Dendritic cell treated with granulocyte-macrophage colony-stimulating factor and Interleukin-4, amounts not matched to agents 40 ng/mL and 50 ng/mL, for 4 days (primary cell): ENCODE measurements around the gene RHPN2.

Source experiments
- H3K27ac Mint-ChIP-seq: one replicate; pipeline ENCODE4 v1.8.0; 2022; ENCODE audit warnings: mild to moderate bottlenecking, mixed read lengths
- H3K27me3 Mint-ChIP-seq: one replicate; pipeline ENCODE4 v1.8.0; 2022; ENCODE audit warnings: mild to moderate bottlenecking, mixed read lengths
- H3K36me3 Mint-ChIP-seq: one replicate; pipeline ENCODE4 v1.8.0; 2022; ENCODE audit warnings: low read depth, mixed read lengths
- H3K4me1 Mint-ChIP-seq: one replicate; pipeline ENCODE4 v1.8.0; 2022; ENCODE audit warnings: low read depth, mixed read lengths
- H3K4me3 Mint-ChIP-seq: one replicate; pipeline ENCODE4 v1.8.0; 2022; ENCODE audit warnings: mild to moderate bottlenecking, moderate library complexity, mixed read lengths
- H3K9me3 Mint-ChIP-seq: one replicate; pipeline ENCODE4 v1.8.0; 2022; ENCODE audit warnings: mixed read lengths
- intact Hi-C: fragments of 100-400 bp; cut with micrococcal nuclease; formaldehyde crosslinking; loops from one replicate; pipeline ENCODE4 v1.15.0; 2022

The RHPN2 gene

DNA sequence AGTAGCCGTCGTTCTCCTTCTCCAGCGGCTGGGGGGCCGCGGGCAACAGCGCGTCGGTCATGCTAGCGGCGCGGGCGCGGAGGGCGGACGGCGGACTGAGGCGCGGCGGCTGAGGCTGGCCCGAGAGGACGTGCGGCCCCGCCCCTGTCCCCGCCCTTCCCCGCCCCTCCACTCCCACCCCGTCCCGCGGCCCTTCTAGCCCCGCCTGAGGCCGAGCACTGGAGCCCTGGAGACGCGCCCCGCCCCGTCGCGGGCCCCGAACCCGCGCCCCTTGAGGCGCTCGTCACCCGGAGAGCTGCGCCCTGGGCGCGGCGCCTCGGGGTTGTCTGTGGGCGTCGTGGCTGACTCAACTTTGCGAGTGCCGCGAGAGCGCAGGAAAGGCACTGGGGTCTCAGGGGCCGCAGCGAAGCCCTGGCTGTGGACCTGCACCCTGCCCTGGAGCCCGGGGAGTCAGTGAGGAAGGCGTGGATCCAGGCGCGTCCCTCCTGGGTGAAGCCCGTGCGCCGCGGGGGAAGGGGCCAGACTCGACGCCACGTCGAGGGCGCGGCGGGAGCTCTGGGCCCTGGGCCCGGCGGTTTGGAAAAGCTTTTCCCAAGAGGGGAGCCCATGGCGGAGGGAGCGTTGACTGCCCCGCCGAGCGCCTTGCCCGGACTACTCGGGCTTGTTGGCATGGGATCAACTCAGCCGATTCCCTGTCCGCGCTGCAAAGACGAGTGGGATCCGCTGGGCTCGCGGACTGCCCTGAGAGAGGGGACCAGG lies at the start of gene RHPN2:
Gene RHPN2 (minus strand): TSS at position 97 of the 759 bp plus-strand sequence. CDS start 36 bp downstream, at position 61.
- Mint-ChIP-seq H3K4me3 (peak within 1 kb of the TSS; percentile 34), H3K27ac (no peak within 1 kb of the TSS), H3K27me3 (peaks cover 57% of the 10 kb centered on the region), H3K9me3 (no peaks in the 10 kb centered on the region), H3K36me3 (no peaks in the 10 kb centered on the region), H3K4me1 (no peaks in the 10 kb centered on the region)
- intact Hi-C loops = no loop called here

DNA sequence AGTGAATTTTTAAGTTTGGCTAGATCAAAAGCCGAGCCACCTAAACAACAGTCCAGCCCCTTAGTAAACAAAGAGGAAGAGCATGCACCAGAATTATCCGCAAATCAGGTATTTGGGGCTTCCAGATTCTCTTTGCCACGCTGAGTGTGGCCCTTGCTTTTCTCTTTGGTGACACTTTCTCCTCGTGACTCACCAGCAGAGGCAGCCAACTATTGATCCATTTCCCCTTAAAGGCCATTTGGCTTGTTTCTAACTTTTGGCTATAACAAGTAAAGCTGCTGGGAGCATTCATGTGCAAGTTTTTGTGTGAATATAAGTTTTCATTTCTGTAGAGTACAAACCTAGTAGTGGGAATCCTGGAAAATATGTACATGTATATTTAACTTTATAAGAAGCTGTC lies 49.6 kb upstream of the RHPN2 start:
- intact Hi-C loops = loop anchor here (10.0 kb wide), 1 partner anchor 140 kb away; the partner anchor contains the start of genes CEP89 and FAAP24
- Mint-ChIP-seq H3K4me3 (no peak overlapping the region), H3K4me1 (no peaks in the 10 kb centered on the region), H3K9me3 (no peaks in the 10 kb centered on the region), H3K27ac (no peak overlapping the region), H3K27me3 (no peaks in the 10 kb centered on the region), H3K36me3 (peaks cover 98% of the 10 kb centered on the region)

DNA sequence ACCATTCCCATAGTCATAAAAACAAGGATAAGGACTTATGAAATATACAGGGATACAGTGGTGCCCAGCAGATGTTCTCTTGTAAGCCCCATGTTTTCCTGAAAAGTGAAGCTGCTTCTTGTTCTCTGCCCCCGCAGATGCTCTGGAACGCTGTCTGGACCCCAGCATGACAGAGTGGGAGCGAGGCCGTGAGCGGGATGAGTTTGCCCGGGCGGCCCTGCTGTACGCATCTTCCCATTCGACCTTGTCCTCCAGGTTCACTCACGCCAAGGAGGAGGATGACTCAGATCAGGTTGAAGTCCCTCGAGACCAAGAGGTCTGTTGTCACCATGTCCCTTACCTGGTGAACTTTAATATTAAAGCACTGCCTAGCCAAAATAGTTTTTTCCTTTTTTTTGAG lies 46.9 kb upstream of the RHPN2 start:
- H3K4me3 Mint-ChIP-seq = no peak overlapping the region
- intact Hi-C loops = loop anchor here (10.0 kb wide), 1 partner anchor 137 kb away; the partner anchor contains the start of genes CEP89 and FAAP24
- peaks cover 98% of the 10 kb centered on the region for H3K36me3 Mint-ChIP-seq
- H3K4me1 Mint-ChIP-seq = no peaks in the 10 kb centered on the region
- H3K27ac Mint-ChIP-seq = no peak overlapping the region
- no peaks in the 10 kb centered on the region for H3K27me3 Mint-ChIP-seq
- H3K9me3 Mint-ChIP-seq = no peaks in the 10 kb centered on the region

DNA sequence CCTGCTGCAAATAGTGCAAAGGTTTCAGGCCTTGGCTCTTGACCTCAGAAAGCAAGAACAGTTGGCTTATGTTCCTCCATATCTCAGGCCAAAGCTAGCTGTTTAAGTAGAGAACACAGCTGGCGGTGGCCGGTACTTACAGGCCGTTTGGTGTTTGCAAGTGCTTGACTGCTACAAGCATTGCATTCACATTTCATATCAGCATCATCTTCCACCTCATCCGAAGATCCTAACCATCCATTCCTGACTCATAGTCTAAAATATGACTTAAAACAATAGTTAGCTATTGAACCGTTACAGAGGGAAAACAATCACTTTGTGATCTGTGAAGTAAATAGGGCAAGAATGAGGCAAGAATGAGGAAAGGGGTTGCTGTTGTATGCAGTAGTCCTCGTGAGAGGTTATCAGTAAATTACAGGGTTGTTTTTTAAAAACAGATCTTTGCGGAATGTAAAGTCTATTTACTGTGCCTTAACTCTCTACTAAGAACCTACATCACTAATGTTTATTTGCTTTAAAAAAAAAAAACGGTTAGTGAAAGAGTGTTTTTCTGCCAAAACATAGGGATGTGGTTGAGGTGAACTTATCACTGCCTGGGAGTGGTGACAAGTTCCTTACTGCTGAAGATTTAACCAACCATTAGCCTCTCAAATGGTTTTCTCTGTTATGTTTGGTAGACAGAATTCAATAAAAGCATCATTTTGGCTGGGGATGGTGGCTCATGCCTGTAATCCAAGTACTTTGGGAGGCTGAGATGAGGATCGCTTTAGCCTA lies 45.6 kb upstream of the RHPN2 start:
- H3K27ac Mint-ChIP-seq = no peak overlapping the region
- no peaks in the 10 kb centered on the region for H3K9me3 Mint-ChIP-seq
- no peaks in the 10 kb centered on the region for H3K4me1 Mint-ChIP-seq
- H3K27me3 Mint-ChIP-seq = no peaks in the 10 kb centered on the region
- no peak overlapping the region for H3K4me3 Mint-ChIP-seq
- H3K36me3 Mint-ChIP-seq = peaks cover 91% of the 10 kb centered on the region
- intact Hi-C loops = loop anchor here (10.0 kb wide), 1 partner anchor 136 kb away; the partner anchor contains the start of genes CEP89 and FAAP24

DNA sequence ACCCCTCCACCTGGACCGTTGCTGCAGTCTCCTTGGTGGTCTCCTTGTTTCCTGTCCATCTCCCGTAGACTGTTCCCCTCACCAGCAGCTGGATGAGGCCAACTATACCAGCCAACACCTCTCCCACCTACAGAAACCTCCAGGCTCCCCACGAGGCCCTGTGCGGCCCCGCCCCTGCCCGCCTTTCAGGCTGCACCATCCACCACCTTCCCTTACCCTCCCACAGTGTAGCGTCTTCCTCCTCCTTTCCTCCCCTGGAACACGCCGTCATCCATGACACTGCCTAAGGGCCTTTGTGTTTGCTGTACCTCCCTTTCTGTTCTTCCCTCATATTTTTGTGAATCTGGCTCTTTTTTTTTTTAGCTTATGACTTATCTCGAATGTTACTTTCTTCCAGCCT lies 43.5 kb upstream of the RHPN2 start:
- no peaks in the 10 kb centered on the region for H3K9me3 Mint-ChIP-seq
- no peak overlapping the region for H3K4me3 Mint-ChIP-seq
- no peaks in the 10 kb centered on the region for H3K27me3 Mint-ChIP-seq
- peaks cover 90% of the 10 kb centered on the region for H3K36me3 Mint-ChIP-seq
- no peak overlapping the region for H3K27ac Mint-ChIP-seq
- intact Hi-C loops = no loop called here
- no peaks in the 10 kb centered on the region for H3K4me1 Mint-ChIP-seq

DNA sequence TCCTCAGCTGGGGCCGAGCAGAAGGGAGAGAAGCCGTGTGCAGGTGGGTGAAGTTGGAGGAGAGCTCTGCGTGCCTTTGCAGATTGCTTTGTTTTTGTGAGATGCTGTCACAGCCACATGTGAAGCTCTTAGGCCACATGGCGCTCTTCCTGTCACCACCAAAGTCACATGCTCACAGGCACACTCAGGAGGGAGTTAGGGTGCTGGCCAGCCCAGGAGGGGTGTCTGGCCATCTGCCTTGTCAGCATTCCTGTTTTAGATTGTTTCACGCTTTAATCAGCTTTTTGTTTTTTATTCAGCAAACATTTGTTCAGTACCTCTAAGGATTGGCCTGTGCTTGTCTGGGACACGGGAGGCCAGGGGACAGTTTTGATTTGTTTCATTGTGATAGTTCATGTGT lies 38.2 kb upstream of the RHPN2 start:
- no peaks in the 10 kb centered on the region for H3K4me1 Mint-ChIP-seq
- intact Hi-C loops = no loop called here
- no peak overlapping the region for H3K4me3 Mint-ChIP-seq
- peaks cover 92% of the 10 kb centered on the region for H3K36me3 Mint-ChIP-seq
- H3K27me3 Mint-ChIP-seq = no peaks in the 10 kb centered on the region
- H3K9me3 Mint-ChIP-seq = no peaks in the 10 kb centered on the region
- no peak overlapping the region for H3K27ac Mint-ChIP-seq

DNA sequence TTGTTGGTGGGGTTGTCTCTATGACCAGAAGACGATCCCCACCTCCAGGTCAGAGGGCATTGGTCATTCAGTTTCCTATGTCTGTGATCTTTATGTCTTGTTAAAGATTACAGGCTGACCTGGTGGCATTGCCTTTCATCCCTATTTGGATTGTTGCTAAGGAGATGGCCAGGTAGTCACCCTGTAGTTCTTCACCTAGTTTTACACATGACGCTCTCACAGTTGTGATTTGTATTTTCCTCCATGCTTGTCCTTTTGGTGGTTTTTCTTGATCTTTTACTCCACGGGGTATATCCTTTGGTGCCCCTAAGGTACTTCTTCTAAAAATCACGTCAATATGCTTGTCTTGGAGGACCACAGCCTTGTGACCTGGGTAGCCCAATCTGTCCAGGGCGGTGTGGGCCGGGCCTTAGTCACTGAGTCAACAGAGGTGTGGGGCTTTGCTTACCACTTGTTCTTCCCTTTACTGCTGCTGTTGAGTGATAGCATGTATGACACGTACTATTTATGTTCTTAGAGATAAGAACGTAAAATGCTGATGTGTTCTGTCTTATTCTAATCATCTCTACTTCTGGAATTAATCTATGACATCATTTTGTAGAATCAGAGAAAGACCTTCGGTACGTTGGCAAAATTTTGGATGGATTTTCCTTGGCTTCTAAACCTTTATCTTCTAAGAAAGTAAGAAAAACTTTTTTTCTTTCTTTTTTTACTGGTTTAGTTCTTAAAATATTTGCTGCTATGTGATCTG lies 36.4 kb upstream of the RHPN2 start:
- Mint-ChIP-seq H3K36me3 (peaks cover 92% of the 10 kb centered on the region), H3K4me1 (no peaks in the 10 kb centered on the region), H3K27ac (no peak overlapping the region), H3K27me3 (no peaks in the 10 kb centered on the region), H3K4me3 (no peak overlapping the region), H3K9me3 (no peaks in the 10 kb centered on the region)
- intact Hi-C loops = no loop called here

DNA sequence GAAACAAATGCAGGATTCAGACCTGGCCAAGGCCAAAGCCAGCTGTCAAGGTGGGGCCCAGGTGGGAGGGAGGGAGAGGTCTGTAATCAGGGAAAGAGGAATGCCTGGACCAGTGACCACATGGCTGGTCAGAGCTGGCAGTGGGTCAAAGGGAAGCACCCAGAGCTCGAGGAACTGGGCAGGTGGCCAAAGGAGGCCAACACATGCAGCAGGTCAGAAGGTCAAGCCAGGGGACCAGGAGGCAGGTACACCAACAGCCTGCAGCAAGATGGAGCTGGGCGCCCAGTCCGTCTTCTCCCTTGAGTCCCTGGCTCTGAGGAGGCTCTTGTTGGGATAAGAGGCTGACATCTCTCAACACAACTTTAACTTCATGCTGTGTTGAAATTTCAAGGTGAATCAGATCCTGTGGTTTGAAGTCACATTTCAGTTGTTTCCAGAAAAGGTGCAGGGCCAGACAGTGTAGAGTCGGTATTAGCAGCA lies 33.4 kb upstream of the RHPN2 start:
- H3K36me3 Mint-ChIP-seq = peaks cover 100% of the 10 kb centered on the region
- H3K4me3 Mint-ChIP-seq = no peak overlapping the region

DNA sequence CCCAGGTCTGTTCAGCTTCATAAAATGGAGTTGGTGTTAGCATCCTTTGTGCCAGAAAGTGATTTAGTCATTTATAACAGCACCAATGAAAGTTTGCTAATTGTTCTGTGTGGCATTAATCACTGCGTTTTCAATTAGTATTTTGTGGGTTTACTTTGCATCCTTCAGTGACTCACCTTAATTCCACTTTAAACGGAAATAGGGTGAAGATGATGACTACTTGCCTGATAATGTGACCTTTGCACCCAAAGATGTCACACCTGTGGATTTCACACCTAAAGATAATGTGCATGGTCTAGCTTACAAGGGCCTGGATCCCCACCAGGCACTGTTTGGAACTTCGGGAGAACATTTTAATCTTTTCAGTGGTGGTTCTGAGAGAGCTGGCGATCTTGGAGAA lies 31.3 kb upstream of the RHPN2 start:
- H3K36me3 Mint-ChIP-seq = peaks cover 91% of the 10 kb centered on the region
- no peaks in the 10 kb centered on the region for H3K4me1 Mint-ChIP-seq
- no peaks in the 10 kb centered on the region for H3K9me3 Mint-ChIP-seq
- no peak overlapping the region for H3K4me3 Mint-ChIP-seq
- intact Hi-C loops = no loop called here
- H3K27ac Mint-ChIP-seq = no peak overlapping the region
- H3K27me3 Mint-ChIP-seq = no peaks in the 10 kb centered on the region

More for the DNA sequence above, 33.4 kb upstream of the RHPN2 start:
- no peaks in the 10 kb centered on the region for H3K4me1 Mint-ChIP-seq
- no peak overlapping the region for H3K27ac Mint-ChIP-seq
- intact Hi-C loops = no loop called here
- no peaks in the 10 kb centered on the region for H3K27me3 Mint-ChIP-seq
- no peaks in the 10 kb centered on the region for H3K9me3 Mint-ChIP-seq

DNA sequence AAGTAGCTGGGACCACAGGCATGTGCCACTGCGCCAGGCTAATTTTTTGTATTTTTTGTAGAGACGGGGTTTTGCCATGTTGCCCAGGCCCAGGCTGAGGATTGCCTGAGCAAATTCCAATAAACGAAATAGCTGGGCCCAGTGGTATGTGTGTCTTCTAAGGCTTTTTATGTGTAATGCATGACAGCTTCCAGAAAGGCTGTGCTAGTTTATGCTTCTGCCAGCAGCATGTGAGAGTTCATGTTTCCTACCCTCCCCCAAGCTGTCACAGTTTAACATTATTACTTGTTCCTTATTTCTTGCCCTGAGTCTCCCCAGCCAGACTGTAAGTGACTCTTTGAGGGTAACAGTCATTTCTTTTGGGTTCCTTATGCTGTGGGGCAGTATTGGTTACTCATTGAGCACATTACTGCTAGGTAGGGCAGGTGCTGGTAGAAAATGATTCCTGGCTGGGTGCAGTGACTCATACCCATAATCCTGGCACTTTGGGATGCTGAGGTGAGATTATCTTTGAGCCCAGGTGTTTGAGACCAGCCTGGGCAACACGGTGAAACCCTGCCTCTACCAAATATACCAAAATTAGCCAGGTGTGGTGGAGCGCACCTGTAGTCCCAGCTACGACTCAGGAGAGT lies 29.9 kb upstream of the RHPN2 start:
- intact Hi-C loops = no loop called here
- Mint-ChIP-seq H3K27me3 (no peaks in the 10 kb centered on the region), H3K4me1 (no peaks in the 10 kb centered on the region), H3K4me3 (no peak overlapping the region), H3K27ac (no peak overlapping the region), H3K36me3 (peaks cover 91% of the 10 kb centered on the region), H3K9me3 (no peaks in the 10 kb centered on the region)

DNA sequence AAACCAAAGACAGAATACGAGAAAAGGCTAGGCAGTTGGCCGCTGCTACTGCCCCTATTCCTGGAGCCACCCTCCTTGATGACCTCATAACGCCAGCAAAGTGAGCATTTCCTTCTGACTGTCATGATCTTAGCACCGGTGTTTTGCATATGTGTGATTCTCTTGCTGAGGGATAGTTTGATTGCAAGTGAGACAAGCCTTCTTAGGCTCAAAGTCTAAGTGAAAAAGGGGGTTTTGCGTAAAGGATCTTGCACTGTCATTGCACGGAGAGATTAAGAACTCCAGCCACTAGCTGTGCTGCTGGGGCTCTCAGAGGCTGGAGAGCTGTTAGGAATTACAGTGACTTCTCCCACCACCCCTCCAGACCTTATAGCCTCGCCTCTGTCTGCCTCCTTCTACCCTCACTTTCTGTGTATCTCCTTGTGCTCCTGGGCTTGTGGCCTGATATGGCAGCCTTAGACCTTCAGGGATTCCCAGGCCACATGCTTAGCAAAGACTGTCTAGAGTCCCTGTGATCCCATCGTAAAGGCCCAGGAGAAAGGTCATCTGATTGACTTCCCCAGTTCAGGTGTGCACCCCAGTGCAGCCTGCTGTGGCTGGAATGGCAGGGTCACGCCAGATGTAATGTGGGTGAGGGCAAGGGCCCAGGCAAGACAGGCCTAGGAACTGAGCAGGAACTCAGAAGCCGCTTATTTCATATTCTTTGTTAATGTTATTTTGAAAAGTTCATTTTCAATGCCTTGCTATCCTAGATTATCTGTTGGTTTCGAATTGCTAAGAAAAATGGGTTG lies 28.9 kb upstream of the RHPN2 start:
- Mint-ChIP-seq H3K36me3 (peaks cover 91% of the 10 kb centered on the region), H3K27ac (no peak overlapping the region), H3K9me3 (no peaks in the 10 kb centered on the region), H3K27me3 (no peaks in the 10 kb centered on the region), H3K4me3 (no peak overlapping the region), H3K4me1 (no peaks in the 10 kb centered on the region)
- intact Hi-C loops = no loop called here

DNA sequence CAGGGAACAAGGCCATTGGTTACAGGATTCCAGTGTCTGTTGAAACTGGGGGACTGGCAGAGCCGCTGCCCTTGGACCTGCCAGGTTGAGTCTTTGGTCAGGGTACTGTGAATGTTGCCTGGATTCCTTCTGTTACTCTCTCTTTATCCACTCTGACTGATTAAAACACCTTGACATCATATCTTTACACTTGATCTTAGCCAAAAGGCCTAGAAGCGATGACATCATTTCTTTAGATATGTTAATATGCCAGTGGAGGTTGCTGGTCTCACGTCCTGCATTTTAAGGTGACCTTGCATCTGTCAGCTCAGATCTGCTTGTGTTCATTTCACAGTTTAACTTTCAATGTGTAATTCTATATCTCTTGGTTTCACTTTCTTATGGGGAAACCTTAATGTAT lies 25.5 kb upstream of the RHPN2 start:
- Mint-ChIP-seq H3K27me3 (no peaks in the 10 kb centered on the region), H3K9me3 (no peaks in the 10 kb centered on the region), H3K27ac (no peak overlapping the region), H3K36me3 (peaks cover 64% of the 10 kb centered on the region), H3K4me3 (no peak overlapping the region), H3K4me1 (no peaks in the 10 kb centered on the region)
- intact Hi-C loops = no loop called here

DNA sequence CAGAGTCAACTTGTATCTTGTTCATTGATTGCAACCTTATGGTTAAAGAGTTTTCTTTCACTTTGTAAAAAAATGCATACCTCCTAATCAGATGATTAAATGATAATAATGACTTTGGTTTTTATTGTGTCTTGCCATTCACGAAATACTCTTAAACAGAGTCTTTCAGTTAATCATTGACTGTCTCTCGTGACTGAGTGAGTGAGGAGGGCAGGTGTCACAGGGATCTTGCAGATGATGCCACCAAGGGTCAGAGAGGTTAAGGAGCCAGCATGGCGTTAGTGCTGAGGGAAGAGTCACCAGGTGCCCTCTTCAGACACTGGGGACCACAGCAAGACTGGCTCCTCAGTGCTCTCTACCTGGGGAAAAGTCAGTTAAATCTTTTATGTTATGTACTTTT lies 24.3 kb upstream of the RHPN2 start:
- Mint-ChIP-seq H3K27ac (no peak overlapping the region), H3K4me1 (no peaks in the 10 kb centered on the region), H3K9me3 (no peaks in the 10 kb centered on the region), H3K36me3 (peaks cover 52% of the 10 kb centered on the region), H3K4me3 (no peak overlapping the region), H3K27me3 (no peaks in the 10 kb centered on the region)
- intact Hi-C loops = no loop called here
